HCT116 (cell line): ENCODE data around the gene BTBD9.

Experiments
- CEBPB ChIP-seq: IDR thresholded peaks from 2 replicates; pipeline ENCODE4 v1.6.1; 2012; ENCODE audit warnings: low read depth
- EZH2 ChIP-seq: fragments of 200-600 bp; sonication (generic); IDR thresholded peaks from 2 replicates; pipeline ENCODE4 v1.6.1; 2017; ENCODE audit warnings: antibody characterized with exemption, mixed run types
- JUND ChIP-seq: IDR thresholded peaks from 2 replicates; pipeline ENCODE4 v1.6.1; 2012
- POLR2A ChIP-seq: IDR thresholded peaks from 2 replicates; pipeline ENCODE4 v1.7.0; 2011; ENCODE audit warnings: borderline replicate concordance; ENCODE audit not compliant: insufficient read depth, insufficient read length; ENCODE audit errors: extremely low read depth
- POLR2AphosphoS5 ChIP-seq: IDR thresholded peaks from 2 replicates; pipeline ENCODE4 v1.6.1; 2011; ENCODE audit warnings: mild to moderate bottlenecking, low read depth, low read length, moderate library complexity
- SRF ChIP-seq: IDR thresholded peaks from 2 replicates; pipeline ENCODE4 v1.6.1; 2012; ENCODE audit warnings: low read depth
- YY1 ChIP-seq: IDR thresholded peaks from 2 replicates; pipeline ENCODE4 v1.6.1; 2011; ENCODE audit warnings: low read length, low read depth, moderate library complexity, mild to moderate bottlenecking; ENCODE audit not compliant: insufficient replicate concordance; ENCODE audit errors: extremely low read depth
- ZNF274 ChIP-seq: fragments of 200-500 bp; sonication (Bioruptor generic); IDR thresholded peaks from 2 replicates; pipeline ENCODE4 v1.6.1; 2014; ENCODE audit warnings: mild to moderate bottlenecking, low read depth, low read length, inconsistent platforms
- TF ChIP-seq, protein P1 (sequence below), 3 experiments: fragments of 200-600 bp in 1 of 3; sonication (generic) in 1 of 3; IDR thresholded peaks in 2 of 3; conservative IDR thresholded peaks in 1 of 3; 2 replicates each; pipeline ENCODE4 v1.5.1; 2012 to 2017; ENCODE audit warnings: low read depth in 2 of 3, low read length in 2 of 3, antibody characterized with exemption in 1 of 3, borderline replicate concordance in 1 of 3, control low read depth in 1 of 3, mild to moderate bottlenecking in 1 of 3, mixed read lengths in 1 of 3, mixed run types in 1 of 3, moderate library complexity in 1 of 3; ENCODE audit not compliant: insufficient read depth in 1 of 3
- TF ChIP-seq, protein P2 (sequence below): IDR thresholded peaks from 2 replicates; pipeline ENCODE4 v1.6.1; 2012
- TF ChIP-seq, protein P3 (sequence below): IDR thresholded peaks from 2 replicates; pipeline ENCODE4 v1.6.1; 2012
- TF ChIP-seq, protein P4 (sequence below): IDR thresholded peaks from 2 replicates; pipeline ENCODE4 v1.6.1; 2012; ENCODE audit warnings: low read depth

DNA sequence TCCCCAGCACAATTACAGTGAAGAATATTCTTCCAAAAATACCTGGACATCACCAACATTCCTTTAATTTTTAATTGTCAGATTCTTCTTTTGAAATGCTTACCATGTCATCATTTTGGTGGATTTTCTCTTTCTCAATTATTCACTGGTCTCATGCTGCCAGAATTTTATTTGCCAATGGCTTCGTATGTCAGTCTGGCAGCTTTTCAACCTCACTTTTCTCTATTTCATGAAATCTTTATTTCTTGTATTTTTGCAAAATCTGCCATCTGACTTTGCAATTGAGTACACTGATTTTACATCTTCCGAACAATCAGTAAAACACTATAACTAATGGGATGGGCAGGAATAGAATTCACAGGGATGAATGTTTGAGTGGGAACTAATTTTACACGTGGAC lies 84.1 kb downstream of the BTBD9 start:
- TF ChIP-seq, protein P1, sequence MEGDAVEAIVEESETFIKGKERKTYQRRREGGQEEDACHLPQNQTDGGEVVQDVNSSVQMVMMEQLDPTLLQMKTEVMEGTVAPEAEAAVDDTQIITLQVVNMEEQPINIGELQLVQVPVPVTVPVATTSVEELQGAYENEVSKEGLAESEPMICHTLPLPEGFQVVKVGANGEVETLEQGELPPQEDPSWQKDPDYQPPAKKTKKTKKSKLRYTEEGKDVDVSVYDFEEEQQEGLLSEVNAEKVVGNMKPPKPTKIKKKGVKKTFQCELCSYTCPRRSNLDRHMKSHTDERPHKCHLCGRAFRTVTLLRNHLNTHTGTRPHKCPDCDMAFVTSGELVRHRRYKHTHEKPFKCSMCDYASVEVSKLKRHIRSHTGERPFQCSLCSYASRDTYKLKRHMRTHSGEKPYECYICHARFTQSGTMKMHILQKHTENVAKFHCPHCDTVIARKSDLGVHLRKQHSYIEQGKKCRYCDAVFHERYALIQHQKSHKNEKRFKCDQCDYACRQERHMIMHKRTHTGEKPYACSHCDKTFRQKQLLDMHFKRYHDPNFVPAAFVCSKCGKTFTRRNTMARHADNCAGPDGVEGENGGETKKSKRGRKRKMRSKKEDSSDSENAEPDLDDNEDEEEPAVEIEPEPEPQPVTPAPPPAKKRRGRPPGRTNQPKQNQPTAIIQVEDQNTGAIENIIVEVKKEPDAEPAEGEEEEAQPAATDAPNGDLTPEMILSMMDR (IDR thresholded peaks at IDR 0.05 in 2 of 3, conservative IDR thresholded peaks at IDR 0.05 in 1 of 3; ENCODE audit: borderline replicate concordance in 1 of 3, insufficient read depth in 1 of 3, low read depth in 2 of 3, low read length in 2 of 3), result no peak
- TF ChIP-seq CEBPB (no peak), POLR2A (no peak), JUND (no peak), POLR2AphosphoS5 (no peak), ZNF274 (no peak), SRF (no peak), EZH2 (no peak), YY1 (no peak)
- TF ChIP-seq, protein P2, sequence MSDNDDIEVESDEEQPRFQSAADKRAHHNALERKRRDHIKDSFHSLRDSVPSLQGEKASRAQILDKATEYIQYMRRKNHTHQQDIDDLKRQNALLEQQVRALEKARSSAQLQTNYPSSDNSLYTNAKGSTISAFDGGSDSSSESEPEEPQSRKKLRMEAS, result no peak
- TF ChIP-seq, protein P3, sequence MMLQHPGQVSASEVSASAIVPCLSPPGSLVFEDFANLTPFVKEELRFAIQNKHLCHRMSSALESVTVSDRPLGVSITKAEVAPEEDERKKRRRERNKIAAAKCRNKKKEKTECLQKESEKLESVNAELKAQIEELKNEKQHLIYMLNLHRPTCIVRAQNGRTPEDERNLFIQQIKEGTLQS, result no peak
- TF ChIP-seq, protein P4, sequence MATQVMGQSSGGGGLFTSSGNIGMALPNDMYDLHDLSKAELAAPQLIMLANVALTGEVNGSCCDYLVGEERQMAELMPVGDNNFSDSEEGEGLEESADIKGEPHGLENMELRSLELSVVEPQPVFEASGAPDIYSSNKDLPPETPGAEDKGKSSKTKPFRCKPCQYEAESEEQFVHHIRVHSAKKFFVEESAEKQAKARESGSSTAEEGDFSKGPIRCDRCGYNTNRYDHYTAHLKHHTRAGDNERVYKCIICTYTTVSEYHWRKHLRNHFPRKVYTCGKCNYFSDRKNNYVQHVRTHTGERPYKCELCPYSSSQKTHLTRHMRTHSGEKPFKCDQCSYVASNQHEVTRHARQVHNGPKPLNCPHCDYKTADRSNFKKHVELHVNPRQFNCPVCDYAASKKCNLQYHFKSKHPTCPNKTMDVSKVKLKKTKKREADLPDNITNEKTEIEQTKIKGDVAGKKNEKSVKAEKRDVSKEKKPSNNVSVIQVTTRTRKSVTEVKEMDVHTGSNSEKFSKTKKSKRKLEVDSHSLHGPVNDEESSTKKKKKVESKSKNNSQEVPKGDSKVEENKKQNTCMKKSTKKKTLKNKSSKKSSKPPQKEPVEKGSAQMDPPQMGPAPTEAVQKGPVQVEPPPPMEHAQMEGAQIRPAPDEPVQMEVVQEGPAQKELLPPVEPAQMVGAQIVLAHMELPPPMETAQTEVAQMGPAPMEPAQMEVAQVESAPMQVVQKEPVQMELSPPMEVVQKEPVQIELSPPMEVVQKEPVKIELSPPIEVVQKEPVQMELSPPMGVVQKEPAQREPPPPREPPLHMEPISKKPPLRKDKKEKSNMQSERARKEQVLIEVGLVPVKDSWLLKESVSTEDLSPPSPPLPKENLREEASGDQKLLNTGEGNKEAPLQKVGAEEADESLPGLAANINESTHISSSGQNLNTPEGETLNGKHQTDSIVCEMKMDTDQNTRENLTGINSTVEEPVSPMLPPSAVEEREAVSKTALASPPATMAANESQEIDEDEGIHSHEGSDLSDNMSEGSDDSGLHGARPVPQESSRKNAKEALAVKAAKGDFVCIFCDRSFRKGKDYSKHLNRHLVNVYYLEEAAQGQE, result no peak
